Glutamatergic neuron (in vitro differentiated cells): ENCODE results near the gene ITGB5. TPM values are rescaled to one million over a fixed set of nuclear protein-coding genes. Genes with fewer than 3 reads are reported as not detected.
"Not testable (repeated sequence)": the region's sequence is repeated elsewhere in the genome, so short reads cannot be mapped to it uniquely, and the experiment has no call there.

Experiments
- DNase-seq: peaks from one replicate; pipeline ENCODE4 v3.0.0; 2022
- H3K27ac Mint-ChIP-seq: one replicate; pipeline ENCODE4 v1.8.0; 2020; ENCODE audit warnings: mild to moderate bottlenecking, mixed read lengths, inconsistent platforms; ENCODE audit not compliant: unreplicated experiment
- H3K27me3 Mint-ChIP-seq: one replicate; pipeline ENCODE4 v1.8.0; 2020; ENCODE audit warnings: mild to moderate bottlenecking, moderate library complexity, mixed read lengths, inconsistent platforms; ENCODE audit not compliant: unreplicated experiment
- H3K36me3 Mint-ChIP-seq: one replicate; pipeline ENCODE4 v1.8.0; 2020; ENCODE audit warnings: mild to moderate bottlenecking, mixed read lengths, inconsistent platforms; ENCODE audit not compliant: unreplicated experiment
- H3K4me1 Mint-ChIP-seq: one replicate; pipeline ENCODE4 v1.8.0; 2020; ENCODE audit warnings: mild to moderate bottlenecking, low read depth, mixed read lengths, inconsistent platforms; ENCODE audit not compliant: unreplicated experiment
- H3K4me3 Mint-ChIP-seq: one replicate; pipeline ENCODE4 v1.8.0; 2020; ENCODE audit warnings: mild to moderate bottlenecking, mixed read lengths, inconsistent platforms; ENCODE audit not compliant: unreplicated experiment
- H3K9me3 Mint-ChIP-seq: one replicate; pipeline ENCODE4 v1.8.0; 2020; ENCODE audit warnings: mild to moderate bottlenecking, moderate library complexity, mixed read lengths, inconsistent platforms; ENCODE audit not compliant: unreplicated experiment
- CTCF ChIP-seq: fragments of 200-600 bp; sonication (generic); IDR thresholded peaks from one replicate; pipeline ENCODE4 v1.5.0; 2021; ENCODE audit not compliant: partially characterized antibody, unreplicated experiment
- total RNA-seq: library from RNA; stranded (reverse); fragmentation: NEBNext Ultra II Directional; extraction: Animal tissue kit (Norgen Biotek cat#: 25700); gene quantifications from one replicate; pipeline ENCODE4 v1.2.1, GENCODE V29; 2021; ENCODE audit not compliant: unreplicated experiment

ITGB5 gene
- total RNA-seq, 1 donor from 2014 or later, result 12.8 TPM

GRCh38 chr3:124758851-124759635 is 128.1 kb downstream of the ITGB5 start:
- Mint-ChIP-seq H3K36me3 (no peaks in the 10 kb centered on the region), H3K4me3 (no peak overlapping the region), H3K4me1 (peaks cover 2% of the 10 kb centered on the region), H3K27ac (no peak overlapping the region), H3K9me3 (no peaks in the 10 kb centered on the region), H3K27me3 (peaks cover 9% of the 10 kb centered on the region)
- DNase-seq, result no peak
- TF ChIP-seq CTCF, result no peak

GRCh38 chr3:124757926-124758325 is 129.2 kb downstream of the ITGB5 start:
- H3K4me3 Mint-ChIP-seq, H3K27ac Mint-ChIP-seq, H3K27me3 Mint-ChIP-seq, DNase-seq, H3K9me3 Mint-ChIP-seq, H3K36me3 Mint-ChIP-seq, H3K4me1 Mint-ChIP-seq: not testable (repeated sequence)

- no peak overlapping the region for H3K4me3 Mint-ChIP-seq
- no peak for TF ChIP-seq CTCF
Observed at GRCh38 chr3:124752051-124752450, 135.1 kb downstream of the ITGB5 start.

GRCh38 chr3:124751501-124751900 is 135.7 kb downstream of the ITGB5 start:
- Mint-ChIP-seq H3K4me3 (no peak overlapping the region), H3K27ac (no peak overlapping the region), H3K4me1 (no peaks in the 10 kb centered on the region), H3K36me3 (peaks cover 4% of the 10 kb centered on the region), H3K9me3 (no peaks in the 10 kb centered on the region), H3K27me3 (peaks cover 4% of the 10 kb centered on the region)
- no peak for TF ChIP-seq CTCF
- DNase-seq, result no peak

More at GRCh38 chr3:124752051-124752450, 135.1 kb downstream of the ITGB5 start:
- no peaks in the 10 kb centered on the region for H3K9me3 Mint-ChIP-seq
- peaks cover 4% of the 10 kb centered on the region for H3K27me3 Mint-ChIP-seq
- no peak for DNase-seq
- no peak overlapping the region for H3K27ac Mint-ChIP-seq
- H3K4me1 Mint-ChIP-seq, result no peaks in the 10 kb centered on the region
- H3K36me3 Mint-ChIP-seq, result peaks cover 4% of the 10 kb centered on the region

- not testable (repeated sequence) for H3K4me1 Mint-ChIP-seq, H3K27ac Mint-ChIP-seq, H3K27me3 Mint-ChIP-seq, DNase-seq, H3K9me3 Mint-ChIP-seq, H3K36me3 Mint-ChIP-seq, H3K4me3 Mint-ChIP-seq
Observed at GRCh38 chr3:124749877-124750276, 137.3 kb downstream of the ITGB5 start.

- Mint-ChIP-seq H3K27me3 (peaks cover 5% of the 10 kb centered on the region), H3K4me1 (no peaks in the 10 kb centered on the region), H3K4me3 (no peak overlapping the region), H3K9me3 (peaks cover 1% of the 10 kb centered on the region), H3K27ac (peak overlapping the region; percentile 22), H3K36me3 (peaks cover 4% of the 10 kb centered on the region)
- DNase-seq, result no peak
- TF ChIP-seq CTCF, result no peak
Observed at GRCh38 chr3:124748560-124749198, 138.5 kb downstream of the ITGB5 start.
